ENCODE data around the gene STK24. TPM values are rescaled to one million over a fixed set of nuclear protein-coding genes. Genes with fewer than 3 reads are reported as not detected.

The STK24 gene
- total RNA-seq, 1 donor from 2014 or later: 66.2 TPM

DNA sequence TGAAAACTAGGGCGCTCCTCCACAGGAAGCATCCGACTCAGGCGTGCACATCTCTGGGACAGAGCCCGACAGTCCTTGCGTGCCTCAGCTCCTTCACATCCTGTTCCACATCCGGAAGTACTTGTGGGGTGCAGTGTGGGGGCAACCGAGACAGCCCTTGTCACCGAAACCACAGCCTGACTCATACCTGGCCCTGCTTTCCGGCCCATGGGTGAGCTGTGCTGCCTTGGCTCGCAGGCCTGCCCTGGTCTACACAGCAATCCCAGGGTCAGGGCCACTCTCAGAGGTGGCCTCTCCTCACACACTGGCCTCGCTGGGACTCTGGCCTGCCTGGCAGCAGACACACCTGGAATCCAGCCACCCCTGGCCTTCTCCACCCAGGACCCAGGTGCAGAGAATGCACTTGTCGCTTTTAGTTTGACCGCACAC lies 100.4 kb downstream of the STK24 start:
- peak; percentile 45 for DNase-seq
- H3K4me3 ChIP-seq: no peak overlapping the region

DNA sequence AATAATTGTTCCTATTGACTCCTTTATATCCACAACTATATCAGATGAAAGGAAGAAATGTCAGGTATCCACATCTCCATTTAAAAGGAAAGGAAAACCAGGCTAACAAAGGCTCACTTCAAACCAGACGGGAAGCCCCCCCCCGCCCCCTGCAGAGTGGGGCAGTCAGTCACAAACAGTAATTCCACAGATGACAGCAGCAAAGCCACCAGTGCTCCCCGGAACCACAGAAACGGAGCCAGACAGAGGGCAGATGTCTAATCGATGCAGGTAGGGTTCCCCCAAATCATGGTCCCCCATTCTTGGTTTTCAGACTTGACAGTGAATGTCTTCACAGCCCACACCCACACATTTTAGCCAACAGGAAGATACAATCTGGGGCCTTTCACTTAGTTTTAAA lies 100.8 kb downstream of the STK24 start:
- Histone ChIP-seq H3K9me3 (replicated peaks) (no peaks in the 10 kb centered on the region), H3K27me3 (ENCODE audit: low read depth) (no peaks in the 10 kb centered on the region), H3K36me3 (peaks cover 11% of the 10 kb centered on the region), H3K4me3 (no peak overlapping the region), H3K4me1 (peaks cover 86% of the 10 kb centered on the region), H3K27ac (replicated peaks) (peak overlapping the region; percentile 57)
- no peak for DNase-seq
- TF ChIP-seq, protein P1, sequence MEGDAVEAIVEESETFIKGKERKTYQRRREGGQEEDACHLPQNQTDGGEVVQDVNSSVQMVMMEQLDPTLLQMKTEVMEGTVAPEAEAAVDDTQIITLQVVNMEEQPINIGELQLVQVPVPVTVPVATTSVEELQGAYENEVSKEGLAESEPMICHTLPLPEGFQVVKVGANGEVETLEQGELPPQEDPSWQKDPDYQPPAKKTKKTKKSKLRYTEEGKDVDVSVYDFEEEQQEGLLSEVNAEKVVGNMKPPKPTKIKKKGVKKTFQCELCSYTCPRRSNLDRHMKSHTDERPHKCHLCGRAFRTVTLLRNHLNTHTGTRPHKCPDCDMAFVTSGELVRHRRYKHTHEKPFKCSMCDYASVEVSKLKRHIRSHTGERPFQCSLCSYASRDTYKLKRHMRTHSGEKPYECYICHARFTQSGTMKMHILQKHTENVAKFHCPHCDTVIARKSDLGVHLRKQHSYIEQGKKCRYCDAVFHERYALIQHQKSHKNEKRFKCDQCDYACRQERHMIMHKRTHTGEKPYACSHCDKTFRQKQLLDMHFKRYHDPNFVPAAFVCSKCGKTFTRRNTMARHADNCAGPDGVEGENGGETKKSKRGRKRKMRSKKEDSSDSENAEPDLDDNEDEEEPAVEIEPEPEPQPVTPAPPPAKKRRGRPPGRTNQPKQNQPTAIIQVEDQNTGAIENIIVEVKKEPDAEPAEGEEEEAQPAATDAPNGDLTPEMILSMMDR (IDR thresholded peaks at IDR 0.05; ENCODE audit: borderline replicate concordance): no peak
- intact Hi-C loops (cut with micrococcal nuclease): no loop called here

More for the DNA sequence above, 100.4 kb downstream of the STK24 start:
- peaks cover 11% of the 10 kb centered on the region for H3K36me3 ChIP-seq
- no peaks in the 10 kb centered on the region for H3K27me3 ChIP-seq (ENCODE audit: low read depth)
- peak overlapping the region; percentile 57 for H3K27ac ChIP-seq (replicated peaks)
- intact Hi-C loops (cut with micrococcal nuclease): no loop called here
- peaks cover 86% of the 10 kb centered on the region for H3K4me1 ChIP-seq
- TF ChIP-seq, protein P1 (IDR thresholded peaks at IDR 0.05; ENCODE audit: borderline replicate concordance): no peak
- H3K9me3 ChIP-seq (replicated peaks): no peaks in the 10 kb centered on the region

GRCh38 chr13:98475522-98475921 lies 101.4 kb downstream of the STK24 start:
- TF ChIP-seq, protein P1 (IDR thresholded peaks at IDR 0.05; ENCODE audit: borderline replicate concordance): no peak
- intact Hi-C loops (cut with micrococcal nuclease): no loop called here
- Histone ChIP-seq H3K27ac (replicated peaks) (peak overlapping the region; percentile 57), H3K36me3 (peaks cover 11% of the 10 kb centered on the region), H3K27me3 (ENCODE audit: low read depth) (no peaks in the 10 kb centered on the region), H3K4me3 (no peak overlapping the region), H3K9me3 (replicated peaks) (no peaks in the 10 kb centered on the region), H3K4me1 (peaks cover 82% of the 10 kb centered on the region)
- no peak for DNase-seq

GRCh38 chr13:98474761-98475160 lies 102.1 kb downstream of the STK24 start:
- Histone ChIP-seq H3K27ac (replicated peaks) (no peak overlapping the region), H3K9me3 (replicated peaks) (no peaks in the 10 kb centered on the region), H3K36me3 (peaks cover 11% of the 10 kb centered on the region), H3K27me3 (ENCODE audit: low read depth) (no peaks in the 10 kb centered on the region), H3K4me3 (no peak overlapping the region), H3K4me1 (peaks cover 75% of the 10 kb centered on the region)
- no peak for DNase-seq
- TF ChIP-seq, protein P1 (IDR thresholded peaks at IDR 0.05; ENCODE audit: borderline replicate concordance): no peak
- intact Hi-C loops (cut with micrococcal nuclease): no loop called here

DNA sequence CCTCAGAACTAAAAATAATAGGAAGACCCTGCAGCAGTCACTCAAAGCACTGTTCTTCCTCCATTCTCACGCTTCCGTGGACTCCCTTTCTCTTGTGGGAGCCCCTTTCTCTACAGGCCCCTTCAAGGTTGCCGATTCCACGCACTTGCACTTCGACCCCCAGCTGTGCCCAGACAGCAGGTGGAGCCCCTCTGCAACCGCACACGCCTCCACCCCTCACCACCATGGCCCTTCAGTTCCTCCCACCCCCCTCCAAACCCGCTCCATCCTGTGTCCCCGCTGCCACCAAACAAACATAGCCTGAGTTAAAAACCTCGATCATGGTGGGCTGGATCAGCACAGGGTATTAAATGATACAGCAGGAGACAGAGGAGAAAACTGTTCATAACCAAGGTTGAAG lies 102.6 kb downstream of the STK24 start:
- TF ChIP-seq, protein P1 (IDR thresholded peaks at IDR 0.05; ENCODE audit: borderline replicate concordance): no peak
- no peaks in the 10 kb centered on the region for H3K9me3 ChIP-seq (replicated peaks)
- no peak for DNase-seq
- H3K4me3 ChIP-seq: no peak overlapping the region
- peaks cover 11% of the 10 kb centered on the region for H3K36me3 ChIP-seq
- peak overlapping the region; percentile 78 for H3K27ac ChIP-seq (replicated peaks)
- peaks cover 74% of the 10 kb centered on the region for H3K4me1 ChIP-seq
- intact Hi-C loops (cut with micrococcal nuclease): no loop called here
- no peaks in the 10 kb centered on the region for H3K27me3 ChIP-seq (ENCODE audit: low read depth)

GRCh38 chr13:98473788-98474144 lies 103.1 kb downstream of the STK24 start:
- peaks cover 11% of the 10 kb centered on the region for H3K36me3 ChIP-seq
- DNase-seq: no peak
- H3K4me3 ChIP-seq: no peak overlapping the region
- TF ChIP-seq, protein P1 (IDR thresholded peaks at IDR 0.05; ENCODE audit: borderline replicate concordance): no peak
- intact Hi-C loops (cut with micrococcal nuclease): no loop called here
- peak overlapping the region; percentile 78 for H3K27ac ChIP-seq (replicated peaks)
- H3K27me3 ChIP-seq (ENCODE audit: low read depth): no peaks in the 10 kb centered on the region
- peaks cover 72% of the 10 kb centered on the region for H3K4me1 ChIP-seq
- H3K9me3 ChIP-seq (replicated peaks): no peaks in the 10 kb centered on the region

Measured in left ventricle myocardium inferior (tissue), 1 donor.